ENCODE results near the gene OVAAL. TPM values are rescaled to one million over a fixed set of nuclear protein-coding genes. Genes with fewer than 3 reads are reported as not detected.

The OVAAL gene
- total RNA-seq, 1 donor from 2014 or later, result not detected

DNA sequence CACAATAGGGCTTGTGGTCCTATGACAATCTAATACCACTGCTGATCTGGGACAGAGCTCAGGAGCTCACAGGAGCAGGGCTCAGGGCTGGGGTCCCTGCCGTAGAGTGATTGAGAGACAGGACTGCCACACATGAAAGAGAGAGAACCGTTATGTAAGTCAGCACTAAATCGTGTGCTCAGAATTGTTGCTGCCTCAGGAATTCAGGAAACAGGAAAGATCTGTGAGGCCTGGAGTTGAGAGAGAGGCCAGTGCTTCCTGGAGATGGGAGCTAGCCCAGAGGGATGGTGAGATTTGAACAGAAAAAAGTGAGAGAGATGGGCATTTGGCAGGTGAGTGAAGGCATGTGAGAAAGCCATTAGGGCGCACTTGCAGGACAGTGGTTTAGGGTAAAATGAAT is 38.9 kb upstream of the OVAAL start:
- no peaks in the 10 kb centered on the region for H3K9me3 Mint-ChIP-seq (ENCODE audit: low read depth)
- DNase-seq (ENCODE audit: low spot score), result no peak
- H3K4me3 Mint-ChIP-seq (ENCODE audit: unreplicated experiment), result no peak overlapping the region
- no peaks in the 10 kb centered on the region for H3K27me3 Mint-ChIP-seq (ENCODE audit: low read depth)
- H3K36me3 Mint-ChIP-seq (ENCODE audit: low read depth), result no peaks in the 10 kb centered on the region
- peaks cover 32% of the 10 kb centered on the region for H3K4me1 Mint-ChIP-seq (ENCODE audit: low read depth)
- TF ChIP-seq, protein P1, sequence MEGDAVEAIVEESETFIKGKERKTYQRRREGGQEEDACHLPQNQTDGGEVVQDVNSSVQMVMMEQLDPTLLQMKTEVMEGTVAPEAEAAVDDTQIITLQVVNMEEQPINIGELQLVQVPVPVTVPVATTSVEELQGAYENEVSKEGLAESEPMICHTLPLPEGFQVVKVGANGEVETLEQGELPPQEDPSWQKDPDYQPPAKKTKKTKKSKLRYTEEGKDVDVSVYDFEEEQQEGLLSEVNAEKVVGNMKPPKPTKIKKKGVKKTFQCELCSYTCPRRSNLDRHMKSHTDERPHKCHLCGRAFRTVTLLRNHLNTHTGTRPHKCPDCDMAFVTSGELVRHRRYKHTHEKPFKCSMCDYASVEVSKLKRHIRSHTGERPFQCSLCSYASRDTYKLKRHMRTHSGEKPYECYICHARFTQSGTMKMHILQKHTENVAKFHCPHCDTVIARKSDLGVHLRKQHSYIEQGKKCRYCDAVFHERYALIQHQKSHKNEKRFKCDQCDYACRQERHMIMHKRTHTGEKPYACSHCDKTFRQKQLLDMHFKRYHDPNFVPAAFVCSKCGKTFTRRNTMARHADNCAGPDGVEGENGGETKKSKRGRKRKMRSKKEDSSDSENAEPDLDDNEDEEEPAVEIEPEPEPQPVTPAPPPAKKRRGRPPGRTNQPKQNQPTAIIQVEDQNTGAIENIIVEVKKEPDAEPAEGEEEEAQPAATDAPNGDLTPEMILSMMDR (IDR thresholded peaks at IDR 0.05), result no peak
- no peak overlapping the region for H3K27ac Mint-ChIP-seq (ENCODE audit: unreplicated experiment)

DNA sequence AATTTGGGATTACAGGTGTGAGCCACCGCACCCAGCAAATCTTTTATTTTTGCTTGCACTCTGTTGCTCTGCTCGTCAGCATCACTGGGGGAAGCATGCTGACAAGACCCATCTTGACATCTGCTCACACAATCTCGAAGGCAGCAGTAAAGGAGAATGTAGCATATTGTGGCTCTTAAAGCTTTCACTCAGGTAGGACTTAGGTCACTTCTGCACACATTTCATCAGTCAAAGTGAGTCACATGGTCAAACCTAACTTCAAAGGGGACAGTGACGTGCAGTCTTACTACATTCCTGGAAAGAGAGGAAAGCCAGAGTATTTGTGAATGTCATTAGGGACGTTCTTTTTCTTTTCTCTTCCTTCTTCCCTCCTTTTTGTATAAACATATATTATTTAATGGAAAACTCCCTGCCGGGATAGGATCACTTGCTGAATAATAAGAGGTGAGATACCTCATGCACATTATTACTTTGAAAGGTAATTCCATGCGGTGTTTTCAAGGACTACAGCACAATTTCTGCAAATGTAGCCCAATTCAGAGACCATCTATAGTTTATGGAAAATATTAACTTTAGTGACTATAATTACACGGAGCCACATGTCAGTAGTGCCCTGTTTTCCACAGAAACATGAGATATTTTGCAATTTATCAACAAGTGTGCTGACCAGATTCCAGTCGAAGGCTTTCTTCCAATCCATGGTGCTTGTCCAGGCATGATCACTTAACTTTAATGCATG is 37.1 kb upstream of the OVAAL start:
- Mint-ChIP-seq H3K27me3 (ENCODE audit: low read depth) (no peaks in the 10 kb centered on the region), H3K4me3 (ENCODE audit: unreplicated experiment) (no peak overlapping the region), H3K9me3 (ENCODE audit: low read depth) (no peaks in the 10 kb centered on the region), H3K27ac (ENCODE audit: unreplicated experiment) (no peak overlapping the region), H3K4me1 (ENCODE audit: low read depth) (peaks cover 24% of the 10 kb centered on the region), H3K36me3 (ENCODE audit: low read depth) (no peaks in the 10 kb centered on the region)
- TF ChIP-seq, protein P1 (IDR thresholded peaks at IDR 0.05), result no peak
- DNase-seq (ENCODE audit: low spot score), result no peak

DNA sequence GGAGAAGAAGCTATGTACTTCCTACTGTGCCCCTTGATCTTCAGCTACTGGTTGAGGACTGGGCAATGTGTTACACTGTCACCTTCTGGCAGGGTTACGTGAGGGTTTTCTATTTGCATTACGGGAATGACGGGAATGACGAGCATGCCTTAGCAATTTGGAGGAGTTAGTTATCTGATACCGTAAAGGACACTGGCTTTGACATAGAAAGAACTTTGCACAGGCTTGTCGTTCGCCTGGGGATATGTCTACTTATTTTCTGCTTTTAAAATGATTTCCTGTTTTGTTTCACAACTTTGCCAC is 36.6 kb upstream of the OVAAL start:
- H3K27ac Mint-ChIP-seq (ENCODE audit: unreplicated experiment), result no peak overlapping the region
- no peak for DNase-seq (ENCODE audit: low spot score)

DNA sequence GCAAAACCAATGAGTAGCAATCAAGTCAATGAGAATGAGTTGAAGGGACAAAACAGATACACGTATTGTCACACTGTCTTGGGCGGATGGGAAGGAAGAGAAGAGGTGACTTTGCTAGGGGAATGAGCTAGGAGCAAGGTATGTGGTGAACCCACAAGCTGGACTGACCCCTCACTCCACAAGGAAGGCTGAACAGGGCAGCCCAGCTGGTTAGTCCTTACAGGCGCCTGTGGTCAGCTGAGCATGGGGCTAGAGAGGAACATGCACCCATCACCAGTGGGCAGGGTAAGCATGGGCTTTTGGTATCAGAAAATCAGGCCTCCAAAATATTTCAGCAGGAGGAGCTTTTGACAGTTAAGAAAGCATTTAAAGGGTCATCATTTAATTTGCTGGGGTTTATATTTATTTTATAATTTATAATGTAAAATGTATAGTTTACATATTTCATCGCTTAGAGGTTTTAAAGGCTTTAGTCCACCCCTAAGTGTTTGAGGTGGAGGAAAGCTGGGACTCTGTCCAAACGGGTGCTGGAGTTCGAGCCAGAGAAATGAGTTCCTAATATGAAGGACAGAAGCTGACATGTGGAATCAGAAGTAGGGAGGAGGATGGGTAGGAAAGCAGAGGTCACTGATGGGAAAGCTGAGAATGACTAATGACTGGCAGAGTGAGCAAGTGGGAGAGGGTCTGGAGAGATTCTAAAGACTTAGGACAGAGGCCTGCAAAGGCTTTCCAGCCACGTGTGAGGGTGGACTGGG is 34.4 kb upstream of the OVAAL start:
- no peaks in the 10 kb centered on the region for H3K9me3 Mint-ChIP-seq (ENCODE audit: low read depth)
- TF ChIP-seq, protein P1 (IDR thresholded peaks at IDR 0.05), result no peak
- no peak overlapping the region for H3K4me3 Mint-ChIP-seq (ENCODE audit: unreplicated experiment)
- H3K4me1 Mint-ChIP-seq (ENCODE audit: low read depth), result peaks cover 44% of the 10 kb centered on the region
- H3K27me3 Mint-ChIP-seq (ENCODE audit: low read depth), result no peaks in the 10 kb centered on the region
- no peak overlapping the region for H3K27ac Mint-ChIP-seq (ENCODE audit: unreplicated experiment)
- H3K36me3 Mint-ChIP-seq (ENCODE audit: low read depth), result no peaks in the 10 kb centered on the region
- no peak for DNase-seq (ENCODE audit: low spot score)

More for the DNA sequence above, 36.6 kb upstream of the OVAAL start:
- Mint-ChIP-seq H3K27me3 (ENCODE audit: low read depth) (no peaks in the 10 kb centered on the region), H3K4me3 (ENCODE audit: unreplicated experiment) (no peak overlapping the region), H3K9me3 (ENCODE audit: low read depth) (no peaks in the 10 kb centered on the region), H3K4me1 (ENCODE audit: low read depth) (peaks cover 26% of the 10 kb centered on the region), H3K36me3 (ENCODE audit: low read depth) (no peaks in the 10 kb centered on the region)
- TF ChIP-seq, protein P1 (IDR thresholded peaks at IDR 0.05), result no peak

DNA sequence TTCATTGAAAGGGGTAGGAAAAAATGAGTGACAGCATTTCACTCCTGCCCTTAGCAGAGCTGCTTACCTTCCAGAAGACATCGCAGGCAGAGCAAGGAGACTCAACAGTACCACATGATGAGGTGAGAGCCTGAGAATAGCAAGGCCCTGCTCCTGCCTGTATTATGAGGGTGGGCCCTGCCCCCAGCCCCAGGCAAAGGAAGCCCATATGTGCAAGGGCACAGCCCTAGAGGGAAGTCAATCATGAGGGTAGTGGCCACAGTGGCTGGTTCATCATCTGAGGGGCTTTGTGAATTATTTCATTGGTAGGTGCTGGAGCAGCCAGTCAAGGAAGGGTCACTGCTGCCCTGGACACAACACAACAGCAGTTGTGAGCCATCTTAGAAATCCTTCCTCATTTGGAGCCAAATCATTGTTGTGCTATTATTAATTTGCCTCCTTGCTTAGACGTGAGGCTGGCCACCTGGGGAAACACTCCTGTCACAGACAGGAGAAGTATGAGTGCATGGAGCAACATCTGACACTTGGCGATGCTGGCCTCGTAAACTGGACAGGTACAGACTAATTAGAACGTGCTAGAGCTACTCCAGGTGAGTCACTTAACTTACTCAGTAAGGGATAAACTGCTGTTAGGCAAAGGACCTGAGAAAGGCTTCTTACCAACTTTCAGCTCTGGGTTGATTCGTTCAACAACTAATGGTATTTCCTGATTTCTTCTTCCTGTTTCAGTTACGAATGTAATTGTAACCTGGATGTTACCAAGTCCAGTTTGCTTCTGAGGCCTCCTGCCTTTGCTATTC is 33.6 kb upstream of the OVAAL start:
- Mint-ChIP-seq H3K36me3 (ENCODE audit: low read depth) (no peaks in the 10 kb centered on the region), H3K27ac (ENCODE audit: unreplicated experiment) (no peak overlapping the region)
- TF ChIP-seq, protein P1 (IDR thresholded peaks at IDR 0.05), result no peak

More for the DNA sequence above, 33.6 kb upstream of the OVAAL start:
- no peak overlapping the region for H3K4me3 Mint-ChIP-seq (ENCODE audit: unreplicated experiment)
- H3K27me3 Mint-ChIP-seq (ENCODE audit: low read depth), result no peaks in the 10 kb centered on the region
- peaks cover 46% of the 10 kb centered on the region for H3K4me1 Mint-ChIP-seq (ENCODE audit: low read depth)
- DNase-seq (ENCODE audit: low spot score), result no peak
- no peaks in the 10 kb centered on the region for H3K9me3 Mint-ChIP-seq (ENCODE audit: low read depth)

Measured in chondrocyte (in vitro differentiated cells).